GM12878 (cell line): ENCODE measurements around the gene R3HDM2. TPM values are rescaled to one million over a fixed set of nuclear protein-coding genes. Genes with fewer than 3 reads are reported as not detected.

Source experiments
- ATAC-seq: fragments of 200-7000 bp; cut with Tn5 transposase; 3 replicates; pipeline ENCODE4 v1.9.1; 2020; ENCODE audit warnings: mild to moderate bottlenecking, moderate library complexity
- BruUV-seq: library from RNA; stranded (reverse); fragments of 400-500 nt; replicated peaks from 2 replicates; lab custom pipeline; 2021; lab: Mats Ljungman, UMichigan
- CTCF ChIA-PET: fragments of 300-600 bp; sonication (Branson Sonifier 250); formaldehyde crosslinking; extraction: SDS; loops from one replicate; lab custom pipeline; 2021; ENCODE audit warnings: inconsistent platforms; lab: Yijun Ruan, JAX
- POLR2A ChIA-PET: fragments of 350-600 bp; formaldehyde crosslinking; extraction: SDS; loops from one replicate; lab custom pipeline; 2021; ENCODE audit warnings: inconsistent platforms; lab: Charles Lee
- RAD21 ChIA-PET: fragments of 300-600 bp; sonication (Branson Sonifier 250); formaldehyde crosslinking; loops from one replicate; lab custom pipeline; 2023; ENCODE audit warnings: antibody characterized with exemption; ENCODE audit not compliant: unreplicated experiment; lab: Charles Lee
- SMC1A ChIA-PET: fragments of 300-600 bp; sonication (Branson Sonifier 250); formaldehyde crosslinking; loops from one replicate; lab custom pipeline; 2023; ENCODE audit not compliant: unreplicated experiment, uncharacterized antibody; lab: Charles Lee
- DNase-seq: peaks from one replicate; pipeline ENCODE4 v3.0.0-alpha.2; 2011; ENCODE audit warnings: low read depth, low spot score
- FAIRE-seq: peaks from 3 replicates; lab custom pipeline; 2011; peaks lifted over from hg19 to GRCh38; lab: Jason Lieb, UNC
- H2AFZ ChIP-seq: 2 replicates; pipeline ENCODE4 v1.6.0; 2011; ENCODE audit warnings: low read depth, low read length, control low read depth; ENCODE audit not compliant: control insufficient read depth
- H3K27ac ChIP-seq: 2 replicates; pipeline ENCODE4 v1.5.1; 2011; ENCODE audit warnings: control low read depth; ENCODE audit not compliant: control insufficient read depth, insufficient read depth
- H3K27me3 ChIP-seq, 2 experiments: replicated peaks in 1 of 2; 2 replicates each; pipeline versions ENCODE4 v1.6.0 to v1.6.1; 2011; ENCODE audit warnings: low read length in 1 of 2; ENCODE audit not compliant: control insufficient read depth in 2 of 2, insufficient read depth in 2 of 2
- H3K36me3 ChIP-seq, 2 experiments: 2 replicates each; pipeline ENCODE4 v1.5.1; 2011; ENCODE audit warnings: low read length in 1 of 2; ENCODE audit not compliant: control insufficient read depth in 2 of 2, insufficient read depth in 2 of 2
- H3K4me1 ChIP-seq: 2 replicates; pipeline ENCODE4 v1.6.1; 2011; ENCODE audit warnings: mild to moderate bottlenecking, low read length, moderate library complexity, mixed read lengths; ENCODE audit not compliant: control insufficient read depth, insufficient read depth
- H3K4me2 ChIP-seq: 2 replicates; pipeline ENCODE4 v1.6.0; 2011; ENCODE audit warnings: control low read depth; ENCODE audit not compliant: control insufficient read depth, insufficient read depth
- H3K4me3 ChIP-seq: fragments of 200-600 bp; sonication (generic); 2 replicates; pipeline ENCODE4 v1.5.1; 2016
- H3K79me2 ChIP-seq: 2 replicates; pipeline ENCODE4 v1.6.0; 2011; ENCODE audit warnings: low read length; ENCODE audit not compliant: control insufficient read depth, insufficient read depth
- H3K9ac ChIP-seq: 2 replicates; pipeline ENCODE4 v1.8.0; 2011; ENCODE audit warnings: low read length, control low read depth, mixed read lengths; ENCODE audit not compliant: control insufficient read depth, insufficient read depth
- H3K9me3 ChIP-seq: replicated peaks from 3 replicates; pipeline ENCODE4 v1.5.1; 2011; ENCODE audit warnings: mild to moderate bottlenecking, low read length; ENCODE audit not compliant: control insufficient read depth, insufficient read depth
- H4K20me1 ChIP-seq: 2 replicates; pipeline ENCODE4 v1.6.0; 2011; ENCODE audit not compliant: control insufficient read depth, insufficient read depth
- BACH1 ChIP-seq: fragments of 450-650 bp; IDR thresholded peaks from 2 replicates; pipeline ENCODE4 v1.6.1; 2017; ENCODE audit warnings: mild to moderate bottlenecking, borderline replicate concordance
- BHLHE40 ChIP-seq, 2 experiments: fragments of 450-650 bp in 1 of 2; IDR thresholded peaks; 2 replicates each; pipeline ENCODE4 v1.6.1; 2011 to 2017; ENCODE audit warnings: low read depth in 2 of 2, borderline replicate concordance in 1 of 2, improper control_type of control experiment in 1 of 2, low read length in 1 of 2, mild to moderate bottlenecking in 1 of 2
- IKZF2 ChIP-seq, 2 experiments: fragments of 450-650 bp; IDR thresholded peaks; 2 replicates each; pipeline ENCODE4 v1.6.1; 2017; ENCODE audit warnings: mild to moderate bottlenecking in 2 of 2, moderate library complexity in 2 of 2
- KDM1A ChIP-seq: fragments of 200-600 bp; sonication (generic); IDR thresholded peaks from 2 replicates; pipeline ENCODE4 v1.6.1; 2016; ENCODE audit warnings: borderline replicate concordance
- NFYB ChIP-seq: IDR thresholded peaks from 2 replicates; pipeline ENCODE4 v1.6.1; 2011; ENCODE audit warnings: low read depth, mild to moderate bottlenecking, low read length, improper control_type of control experiment, moderate library complexity; ENCODE audit not compliant: insufficient read depth
- SMAD5 ChIP-seq: IDR thresholded peaks from 2 replicates; pipeline ENCODE4 v1.6.1; 2016; ENCODE audit warnings: antibody characterized with exemption, low read depth
- SUPT20H ChIP-seq: IDR thresholded peaks from 2 replicates; pipeline ENCODE4 v1.6.1; 2011; ENCODE audit warnings: low read depth, mild to moderate bottlenecking, low read length, moderate library complexity, borderline replicate concordance; ENCODE audit not compliant: control insufficient read depth
- TBL1XR1 ChIP-seq: IDR thresholded peaks from 2 replicates; pipeline ENCODE4 v1.6.1; 2012; ENCODE audit warnings: low read depth, low read length, improper control_type of control experiment
- TCF7 ChIP-seq: IDR thresholded peaks from 2 replicates; pipeline ENCODE4 v1.6.1; 2014; ENCODE audit warnings: antibody characterized with exemption, borderline replicate concordance
- ZZZ3 ChIP-seq: IDR thresholded peaks from 2 replicates; pipeline ENCODE4 v1.6.1; 2011; ENCODE audit warnings: low read depth; ENCODE audit not compliant: control insufficient read depth, insufficient read length
- WGBS: methylation state at CpG from one replicate; pipeline ENCODE4 v1.1.6; 2016; ENCODE audit warnings: low lambda C conversion rate; ENCODE audit not compliant: insufficient replicate concordance, insufficient coverage; ENCODE audit errors: missing lambda C conversion rate; 5-methylcytosine and 5-hydroxymethylcytosine counted together
- in situ Hi-C: fragments of 300-500 bp; cut with MboI; formaldehyde crosslinking; loops from 9 replicates; pipeline ENCODE4 v1.14.3; 2018; ENCODE audit warnings: mixed read lengths
- intact Hi-C: fragments of 100-400 bp; cut with micrococcal nuclease; formaldehyde crosslinking; loops from one replicate; pipeline ENCODE4 v1.14.2; 2022; ENCODE audit not compliant: unreplicated experiment
- polyA plus RNA-seq, 11 experiments: library from polyadenylated mRNA; depleted of rRNA in 4 of 11; unstranded in 6 of 11; stranded (reverse) in 5 of 11; fragments of >200 nt; fragmentation: Nextera tagmentation in 4 of 11; fragmentation: Illumina TruSeq in 1 of 11; extraction: Ambion mirVana in 4 of 11; extraction: Trizol in 1 of 11; gene quantifications; 1 replicate in 1 of 11; 2 replicates in 10 of 11; pipeline versions ENCODE4 v1.2.1 to v1.2.3, GENCODE V29; 2011 to 2016; ENCODE audit warnings: inconsistent platforms in 2 of 11, missing spikeins in 2 of 11, low read depth in 1 of 11
- total RNA-seq, 4 experiments: library from RNA; depleted of rRNA in 3 of 4; stranded (reverse); fragments of >200 nt in 3 of 4; fragmentation: Illumina TruSeq in 1 of 4; extraction: Trizol in 1 of 4; gene quantifications; 2 replicates each; pipeline versions ENCODE4 v1.2.1 to v1.2.3, GENCODE V29; 2013 to 2021
- TF ChIP-seq, protein P1 (sequence below): fragments of 450-650 bp; formaldehyde crosslinking; IDR thresholded peaks from 2 replicates; pipeline ENCODE4 v1.4.0; 2022; ENCODE audit warnings: mild to moderate bottlenecking, moderate library complexity
- TF ChIP-seq, protein P2 (sequence below): IDR thresholded peaks from 2 replicates; pipeline ENCODE4 v1.6.1; 2011; ENCODE audit warnings: low read depth, mild to moderate bottlenecking, low read length, moderate library complexity, borderline replicate concordance; ENCODE audit errors: extremely low read depth
- TF ChIP-seq, protein P3 (sequence below): fragments of 450-650 bp; IDR thresholded peaks from 2 replicates; pipeline ENCODE4 v1.6.1; 2018; ENCODE audit warnings: borderline replicate concordance, mild to moderate bottlenecking; ENCODE audit not compliant: partially characterized antibody
- TF ChIP-seq, protein P4 (sequence below): fragments of 450-650 bp; formaldehyde crosslinking; IDR thresholded peaks from 2 replicates; pipeline ENCODE4 v1.5.0; 2022; ENCODE audit warnings: mild to moderate bottlenecking, missing genetic modification characterization

The R3HDM2 gene
- total and polyA plus RNA-seq, 10 of the 15 experiments (the other 5 are each of a cell fraction or from before 2014, with no cell fraction given): 4.6 to 26.1 (median 11.2) TPM

DNA sequence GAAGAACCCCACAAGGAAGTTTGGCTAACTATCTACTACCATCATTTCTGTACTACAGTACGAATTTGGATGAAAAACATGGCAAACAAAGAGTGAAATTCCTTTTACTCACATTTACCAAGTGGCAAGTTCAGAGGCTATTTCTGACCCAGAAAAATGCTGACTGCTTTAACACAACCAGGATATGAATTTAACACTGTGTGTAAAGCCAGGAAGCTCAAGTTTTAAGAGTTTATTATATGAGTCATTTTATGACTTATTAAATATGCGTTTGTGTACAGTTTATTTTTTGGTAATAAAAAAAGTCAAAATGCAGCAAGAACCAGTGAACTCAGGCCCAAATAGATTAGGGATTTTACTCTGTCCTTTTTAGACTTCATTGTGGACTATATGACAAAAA is 121.4 kb downstream of the R3HDM2 start:
- H4K20me1 ChIP-seq: no peaks in the 10 kb centered on the region
- no peaks in the 10 kb centered on the region for H3K36me3 ChIP-seq
- no peak overlapping the region for H2AFZ ChIP-seq
- intact Hi-C loops: no loop called here
- ChIA-PET RAD21 (interaction anchor here (1.6 to 6.1 kb wide), 4 partner anchors 10 to 149 kb away, joined by 4 to 224 read pairs (median 13); partner anchors contain the start of gene INHBE), POLR2A (interaction anchor here (0.6 to 1.4 kb wide), 2 partner anchors 25 to 143 kb away, joined by 4 to 8 read pairs; no protein-coding TSS in a partner anchor), CTCF (interaction anchor here (0.9 to 15.5 kb wide), 6 partner anchors 10 to 146 kb away, joined by 3 to 540 read pairs (median 6); partner anchors contain the start of genes GLI1 and INHBE), SMC1A (interaction anchor here (1.2 to 10.6 kb wide), 3 partner anchors 31 to 149 kb away, joined by 3 to 226 read pairs (median 20); partner anchors contain the start of gene INHBE)
- H3K27ac ChIP-seq: no peak overlapping the region
- DNase-seq (no peak), FAIRE-seq (no peak), ATAC-seq (no peak)
- H3K4me2 ChIP-seq: no peak overlapping the region
- no peak overlapping the region for H3K9ac ChIP-seq
- BruUV-seq: no TSS peak
- H3K4me1 ChIP-seq: no peaks in the 10 kb centered on the region
- no peak overlapping the region for H3K4me3 ChIP-seq
- WGBS: 74% methylated on average over 2 of the region's 2 CpGs
- in situ Hi-C loops: no loop called here
- no peaks in the 10 kb centered on the region for H3K27me3 ChIP-seq
- no peaks in the 10 kb centered on the region for H3K9me3 ChIP-seq
- no peaks in the 10 kb centered on the region for H3K79me2 ChIP-seq
- TF ChIP-seq, protein P1, sequence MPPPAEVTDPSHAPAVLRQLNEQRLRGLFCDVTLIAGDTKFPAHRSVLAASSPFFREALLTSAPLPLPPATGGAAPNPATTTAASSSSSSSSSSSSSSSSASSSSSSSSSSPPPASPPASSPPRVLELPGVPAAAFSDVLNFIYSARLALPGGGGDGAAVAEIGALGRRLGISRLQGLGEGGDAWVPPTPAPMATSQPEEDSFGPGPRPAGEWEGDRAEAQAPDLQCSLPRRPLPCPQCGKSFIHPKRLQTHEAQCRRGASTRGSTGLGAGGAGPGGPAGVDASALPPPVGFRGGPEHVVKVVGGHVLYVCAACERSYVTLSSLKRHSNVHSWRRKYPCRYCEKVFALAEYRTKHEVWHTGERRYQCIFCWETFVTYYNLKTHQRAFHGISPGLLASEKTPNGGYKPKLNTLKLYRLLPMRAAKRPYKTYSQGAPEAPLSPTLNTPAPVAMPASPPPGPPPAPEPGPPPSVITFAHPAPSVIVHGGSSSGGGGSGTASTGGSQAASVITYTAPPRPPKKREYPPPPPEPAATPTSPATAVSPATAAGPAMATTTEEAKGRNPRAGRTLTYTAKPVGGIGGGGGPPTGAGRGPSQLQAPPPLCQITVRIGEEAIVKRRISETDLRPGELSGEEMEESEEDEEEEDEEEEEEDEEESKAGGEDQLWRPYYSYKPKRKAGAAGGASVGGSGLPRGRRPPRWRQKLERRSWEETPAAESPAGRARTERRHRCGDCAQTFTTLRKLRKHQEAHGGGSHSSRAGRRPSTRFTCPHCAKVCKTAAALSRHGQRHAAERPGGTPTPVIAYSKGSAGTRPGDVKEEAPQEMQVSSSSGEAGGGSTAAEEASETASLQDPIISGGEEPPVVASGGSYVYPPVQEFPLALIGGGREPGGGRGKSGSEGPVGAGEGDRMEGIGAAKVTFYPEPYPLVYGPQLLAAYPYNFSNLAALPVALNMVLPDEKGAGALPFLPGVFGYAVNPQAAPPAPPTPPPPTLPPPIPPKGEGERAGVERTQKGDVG (CRISPR knock-in tag): no peak
- TF ChIP-seq BACH1: no peak
- no peak for TF ChIP-seq BHLHE40 (IDR thresholded peaks at IDR 0.05; ENCODE audit: borderline replicate concordance in 1 of 2, low read depth in 2 of 2, low read length in 1 of 2)
- TF ChIP-seq, protein P2, sequence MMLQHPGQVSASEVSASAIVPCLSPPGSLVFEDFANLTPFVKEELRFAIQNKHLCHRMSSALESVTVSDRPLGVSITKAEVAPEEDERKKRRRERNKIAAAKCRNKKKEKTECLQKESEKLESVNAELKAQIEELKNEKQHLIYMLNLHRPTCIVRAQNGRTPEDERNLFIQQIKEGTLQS: no peak
- no peak for TF ChIP-seq SMAD5
- no peak for TF ChIP-seq ZZZ3
- no peak for TF ChIP-seq SUPT20H
- no peak for TF ChIP-seq TBL1XR1
- TF ChIP-seq, protein P3, sequence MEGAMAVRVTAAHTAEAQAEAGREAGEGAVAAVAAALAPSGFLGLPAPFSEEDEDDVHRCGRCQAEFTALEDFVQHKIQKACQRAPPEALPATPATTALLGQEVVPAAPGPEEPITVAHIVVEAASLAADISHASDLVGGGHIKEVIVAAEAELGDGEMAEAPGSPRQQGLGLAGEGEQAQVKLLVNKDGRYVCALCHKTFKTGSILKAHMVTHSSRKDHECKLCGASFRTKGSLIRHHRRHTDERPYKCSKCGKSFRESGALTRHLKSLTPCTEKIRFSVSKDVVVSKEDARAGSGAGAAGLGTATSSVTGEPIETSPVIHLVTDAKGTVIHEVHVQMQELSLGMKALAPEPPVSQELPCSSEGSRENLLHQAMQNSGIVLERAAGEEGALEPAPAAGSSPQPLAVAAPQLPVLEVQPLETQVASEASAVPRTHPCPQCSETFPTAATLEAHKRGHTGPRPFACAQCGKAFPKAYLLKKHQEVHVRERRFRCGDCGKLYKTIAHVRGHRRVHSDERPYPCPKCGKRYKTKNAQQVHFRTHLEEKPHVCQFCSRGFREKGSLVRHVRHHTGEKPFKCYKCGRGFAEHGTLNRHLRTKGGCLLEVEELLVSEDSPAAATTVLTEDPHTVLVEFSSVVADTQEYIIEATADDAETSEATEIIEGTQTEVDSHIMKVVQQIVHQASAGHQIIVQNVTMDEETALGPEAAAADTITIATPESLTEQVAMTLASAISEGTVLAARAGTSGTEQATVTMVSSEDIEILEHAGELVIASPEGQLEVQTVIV: no peak
- TF ChIP-seq IKZF2 (IDR thresholded peaks at IDR 0.05): no peak
- no peak for TF ChIP-seq TCF7
- TF ChIP-seq, protein P4, sequence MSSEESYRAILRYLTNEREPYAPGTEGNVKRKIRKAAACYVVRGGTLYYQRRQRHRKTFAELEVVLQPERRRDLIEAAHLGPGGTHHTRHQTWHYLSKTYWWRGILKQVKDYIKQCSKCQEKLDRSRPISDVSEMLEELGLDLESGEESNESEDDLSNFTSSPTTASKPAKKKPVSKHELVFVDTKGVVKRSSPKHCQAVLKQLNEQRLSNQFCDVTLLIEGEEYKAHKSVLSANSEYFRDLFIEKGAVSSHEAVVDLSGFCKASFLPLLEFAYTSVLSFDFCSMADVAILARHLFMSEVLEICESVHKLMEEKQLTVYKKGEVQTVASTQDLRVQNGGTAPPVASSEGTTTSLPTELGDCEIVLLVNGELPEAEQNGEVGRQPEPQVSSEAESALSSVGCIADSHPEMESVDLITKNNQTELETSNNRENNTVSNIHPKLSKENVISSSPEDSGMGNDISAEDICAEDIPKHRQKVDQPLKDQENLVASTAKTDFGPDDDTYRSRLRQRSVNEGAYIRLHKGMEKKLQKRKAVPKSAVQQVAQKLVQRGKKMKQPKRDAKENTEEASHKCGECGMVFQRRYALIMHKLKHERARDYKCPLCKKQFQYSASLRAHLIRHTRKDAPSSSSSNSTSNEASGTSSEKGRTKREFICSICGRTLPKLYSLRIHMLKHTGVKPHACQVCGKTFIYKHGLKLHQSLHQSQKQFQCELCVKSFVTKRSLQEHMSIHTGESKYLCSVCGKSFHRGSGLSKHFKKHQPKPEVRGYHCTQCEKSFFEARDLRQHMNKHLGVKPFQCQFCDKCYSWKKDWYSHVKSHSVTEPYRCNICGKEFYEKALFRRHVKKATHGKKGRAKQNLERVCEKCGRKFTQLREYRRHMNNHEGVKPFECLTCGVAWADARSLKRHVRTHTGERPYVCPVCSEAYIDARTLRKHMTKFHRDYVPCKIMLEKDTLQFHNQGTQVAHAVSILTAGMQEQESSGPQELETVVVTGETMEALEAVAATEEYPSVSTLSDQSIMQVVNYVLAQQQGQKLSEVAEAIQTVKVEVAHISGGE (CRISPR knock-in tag): no peak
- TF ChIP-seq NFYB: no peak
- TF ChIP-seq KDM1A: no peak
